AG04449 (cell line): ENCODE measurements around the gene ADRA2B.

Experiments
- CTCF ChIA-PET: fragments of 350-600 bp; formaldehyde crosslinking; extraction: SDS; loops from one replicate; lab custom pipeline; 2021; ENCODE audit warnings: antibody characterized with exemption; lab: Yijun Ruan, JAX
- POLR2A ChIA-PET: fragments of 400-600, 350-600 bp; formaldehyde crosslinking; extraction: SDS; loops from one replicate; lab custom pipeline; 2020; ENCODE audit warnings: antibody characterized with exemption, inconsistent platforms; lab: Yijun Ruan, JAX
- DNase-seq: peaks from one replicate; pipeline ENCODE4 v3.0.0-alpha.2; 2010; ENCODE audit warnings: low read depth, low spot score
- H3K4me3 ChIP-seq: 2 replicates; pipeline ENCODE4 v1.5.1; 2011; ENCODE audit warnings: low read depth, mild to moderate bottlenecking, control low read depth, low read length
- TF ChIP-seq, protein P1 (sequence below): IDR thresholded peaks from one replicate; pipeline ENCODE4 v1.5.1; 2011; ENCODE audit warnings: mild to moderate bottlenecking, moderate library complexity, low read length, control low read depth, inconsistent platforms; ENCODE audit not compliant: insufficient read depth; ENCODE audit errors: missing control alignments

Gene ADRA2B

GRCh38 chr2:96083064-96083939 is 33.1 kb downstream of the ADRA2B start:
- DNase-seq: no peak
- TF ChIP-seq, protein P1, sequence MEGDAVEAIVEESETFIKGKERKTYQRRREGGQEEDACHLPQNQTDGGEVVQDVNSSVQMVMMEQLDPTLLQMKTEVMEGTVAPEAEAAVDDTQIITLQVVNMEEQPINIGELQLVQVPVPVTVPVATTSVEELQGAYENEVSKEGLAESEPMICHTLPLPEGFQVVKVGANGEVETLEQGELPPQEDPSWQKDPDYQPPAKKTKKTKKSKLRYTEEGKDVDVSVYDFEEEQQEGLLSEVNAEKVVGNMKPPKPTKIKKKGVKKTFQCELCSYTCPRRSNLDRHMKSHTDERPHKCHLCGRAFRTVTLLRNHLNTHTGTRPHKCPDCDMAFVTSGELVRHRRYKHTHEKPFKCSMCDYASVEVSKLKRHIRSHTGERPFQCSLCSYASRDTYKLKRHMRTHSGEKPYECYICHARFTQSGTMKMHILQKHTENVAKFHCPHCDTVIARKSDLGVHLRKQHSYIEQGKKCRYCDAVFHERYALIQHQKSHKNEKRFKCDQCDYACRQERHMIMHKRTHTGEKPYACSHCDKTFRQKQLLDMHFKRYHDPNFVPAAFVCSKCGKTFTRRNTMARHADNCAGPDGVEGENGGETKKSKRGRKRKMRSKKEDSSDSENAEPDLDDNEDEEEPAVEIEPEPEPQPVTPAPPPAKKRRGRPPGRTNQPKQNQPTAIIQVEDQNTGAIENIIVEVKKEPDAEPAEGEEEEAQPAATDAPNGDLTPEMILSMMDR: no peak
- ChIA-PET CTCF (no interaction called here), POLR2A (no interaction called here)
- no peak overlapping the region for H3K4me3 ChIP-seq

- CTCF ChIA-PET: no interaction called here
Observed at GRCh38 chr2:96082211-96083063, 33.9 kb downstream of the ADRA2B start.

DNA sequence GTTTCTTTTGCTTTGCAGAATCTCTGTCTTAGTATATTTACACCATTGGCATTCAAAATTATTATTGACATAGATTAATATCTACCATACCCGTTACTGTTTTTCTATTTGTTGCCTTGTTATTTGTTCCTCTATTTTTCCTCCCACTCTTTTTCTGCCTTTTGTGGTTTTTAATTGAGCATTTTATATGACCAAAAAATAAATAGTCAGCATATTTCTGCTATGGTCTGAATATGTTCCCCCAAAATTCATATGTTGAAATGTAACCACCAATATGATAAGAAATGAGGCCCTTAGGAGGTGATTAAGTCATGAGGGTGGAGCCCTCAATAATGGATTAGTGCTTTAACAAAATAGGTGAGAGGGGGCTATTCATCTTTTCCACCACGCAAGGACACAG is 35.3 kb downstream of the ADRA2B start:
- DNase-seq: no peak
- ChIA-PET CTCF (no interaction called here), POLR2A (no interaction called here)
- TF ChIP-seq, protein P1: no peak
- no peak overlapping the region for H3K4me3 ChIP-seq

More at GRCh38 chr2:96082211-96083063, 33.9 kb downstream of the ADRA2B start:
- POLR2A ChIA-PET: no interaction called here
- TF ChIP-seq, protein P1: no peak
- H3K4me3 ChIP-seq: no peak overlapping the region
- no peak for DNase-seq

- ChIA-PET CTCF (interaction anchor here (1.1 to 1.7 kb wide), 6 partner anchors 12 to 63 kb away, joined by 3 to 6 read pairs (median 4); partner anchors contain the start of gene ADRA2B), POLR2A (no interaction called here)
- H3K4me3 ChIP-seq: no peak overlapping the region
- no peak for DNase-seq
- TF ChIP-seq, protein P1: no peak
Observed at GRCh38 chr2:96075199-96075771, 41.1 kb downstream of the ADRA2B start.

- no peak overlapping the region for H3K4me3 ChIP-seq
- ChIA-PET CTCF (interaction anchor here (1.1 to 1.7 kb wide), 3 partner anchors 13 to 52 kb away, joined by 3 to 5 read pairs (median 5); no protein-coding TSS in a partner anchor), POLR2A (no interaction called here)
- TF ChIP-seq, protein P1: no peak
- no peak for DNase-seq
Observed at GRCh38 chr2:96074156-96074555, 42.2 kb downstream of the ADRA2B start.
